Fibroblast of the aortic adventitia (primary cell): ENCODE results near the gene WNT9A. TPM values are rescaled to one million over a fixed set of nuclear protein-coding genes. Genes with fewer than 3 reads are reported as not detected.

Experiments used
- DNase-seq: peaks from one replicate; pipeline ENCODE4 v3.0.0-alpha.2; 2010; ENCODE audit warnings: low read depth
- H3K4me3 ChIP-seq: 2 replicates; pipeline ENCODE4 v1.5.1; 2011; ENCODE audit warnings: low read depth, mild to moderate bottlenecking, control low read depth, low read length, moderate library complexity
- CTCF ChIP-seq: IDR thresholded peaks from 2 replicates; pipeline ENCODE4 v1.5.1; 2011; ENCODE audit warnings: mild to moderate bottlenecking, low read length, control low read depth, inconsistent platforms; ENCODE audit not compliant: insufficient read depth
- total RNA-seq: library from RNA; depleted of rRNA; stranded (reverse); fragments of >200 nt; gene quantifications from 2 replicates; pipeline ENCODE4 v1.2.3, GENCODE V29; 2012; ENCODE audit warnings: low replicate concordance

The WNT9A gene
- total RNA-seq, 1 donor, result 0.99 TPM

- H3K4me3 ChIP-seq, result no peak overlapping the region
- TF ChIP-seq CTCF, result no peak
- no peak for DNase-seq
Measured at GRCh38 chr1:227954163-227954850, 6.6 kb upstream of the WNT9A start.

GRCh38 chr1:227953022-227953412, 5.3 kb upstream of the WNT9A start:
- no peak for TF ChIP-seq CTCF
- no peak for DNase-seq
- H3K4me3 ChIP-seq, result no peak overlapping the region

- no peak for TF ChIP-seq CTCF
- no peak for DNase-seq
- no peak overlapping the region for H3K4me3 ChIP-seq
Measured at GRCh38 chr1:227952374-227953021, 4.8 kb upstream of the WNT9A start.

- H3K4me3 ChIP-seq, result no peak overlapping the region
- no peak for TF ChIP-seq CTCF
- DNase-seq, result no peak
Measured at GRCh38 chr1:227951624-227952373, 4.1 kb upstream of the WNT9A start.

- no peak overlapping the region for H3K4me3 ChIP-seq
- DNase-seq, result no peak
- TF ChIP-seq CTCF, result no peak
Measured at GRCh38 chr1:227950735-227951346, 3.1 kb upstream of the WNT9A start.

- no peak for TF ChIP-seq CTCF
- no peak for DNase-seq
- no peak overlapping the region for H3K4me3 ChIP-seq
Measured at GRCh38 chr1:227949954-227950734, 2.4 kb upstream of the WNT9A start.
